Stomach (tissue), 4 donors: ENCODE data around the gene CCSER1.

Source experiments
- CTCF ChIP-seq, 7 experiments: fragments of 450-650 bp in 4 of 7; fragments of 200-600 bp in 3 of 7; sonication (generic) in 3 of 7; IDR thresholded peaks; one replicate each; pipeline ENCODE4 v1.5.1; 2016 to 2019; ENCODE audit warnings: antibody characterized with exemption in 7 of 7, control low read depth in 2 of 7, mild to moderate bottlenecking in 1 of 7
- EP300 ChIP-seq: sonication (generic); formaldehyde crosslinking; IDR thresholded peaks from one replicate; pipeline ENCODE4 v1.6.1; 2017; ENCODE audit warnings: antibody characterized with exemption
- POLR2A ChIP-seq, 4 donors: fragments of 450-650 bp; IDR thresholded peaks; one replicate each; pipeline ENCODE4 v1.6.1; 2016; ENCODE audit warnings: antibody characterized with exemption in 4 of 4, control low read depth in 2 of 4, mild to moderate bottlenecking in 1 of 4, moderate library complexity in 1 of 4
- POLR2AphosphoS5 ChIP-seq, 3 donors: sonication (generic); formaldehyde crosslinking; IDR thresholded peaks; one replicate each; pipeline ENCODE4 v1.6.1; 2016; ENCODE audit warnings: antibody characterized with exemption in 3 of 3

GRCh38 chr4:90084277-90084966 is 42.8 kb upstream of the CCSER1 start:
- TF ChIP-seq POLR2AphosphoS5 (IDR thresholded peaks at IDR 0.05) = no peak
- TF ChIP-seq CTCF (IDR thresholded peaks at IDR 0.05) = no peak
- no peak for TF ChIP-seq POLR2A (IDR thresholded peaks at IDR 0.05)
- no peak for TF ChIP-seq EP300
